ENCODE results near the gene ZNF492.
"Not testable (repeated sequence)": the region's sequence is repeated elsewhere in the genome, so short reads cannot be mapped to it uniquely, and the experiment has no call there.

Gene ZNF492

DNA sequence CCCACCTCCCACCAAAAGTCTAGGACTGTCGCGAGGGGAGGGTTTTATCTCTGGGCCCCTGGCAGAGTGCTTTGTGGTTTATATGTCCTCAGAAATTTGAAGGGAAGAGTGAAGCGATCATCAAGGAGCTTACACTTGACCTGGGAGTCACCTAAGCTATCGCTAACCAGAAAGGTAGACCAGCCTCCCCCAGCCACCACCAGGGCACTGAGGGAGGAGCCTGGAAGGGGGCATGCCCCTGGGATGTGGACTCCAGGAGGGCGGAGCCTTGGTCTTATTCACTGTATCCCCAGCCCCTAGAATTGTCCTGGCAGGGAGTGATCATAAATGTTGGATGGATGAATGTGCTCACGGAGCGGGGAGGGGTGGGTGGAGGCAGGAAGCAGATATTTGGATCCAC is 16.9 kb upstream of the ZNF492 start:
- DNase-seq (ENCODE audit: low read depth, low spot score): not testable (repeated sequence)

DNA sequence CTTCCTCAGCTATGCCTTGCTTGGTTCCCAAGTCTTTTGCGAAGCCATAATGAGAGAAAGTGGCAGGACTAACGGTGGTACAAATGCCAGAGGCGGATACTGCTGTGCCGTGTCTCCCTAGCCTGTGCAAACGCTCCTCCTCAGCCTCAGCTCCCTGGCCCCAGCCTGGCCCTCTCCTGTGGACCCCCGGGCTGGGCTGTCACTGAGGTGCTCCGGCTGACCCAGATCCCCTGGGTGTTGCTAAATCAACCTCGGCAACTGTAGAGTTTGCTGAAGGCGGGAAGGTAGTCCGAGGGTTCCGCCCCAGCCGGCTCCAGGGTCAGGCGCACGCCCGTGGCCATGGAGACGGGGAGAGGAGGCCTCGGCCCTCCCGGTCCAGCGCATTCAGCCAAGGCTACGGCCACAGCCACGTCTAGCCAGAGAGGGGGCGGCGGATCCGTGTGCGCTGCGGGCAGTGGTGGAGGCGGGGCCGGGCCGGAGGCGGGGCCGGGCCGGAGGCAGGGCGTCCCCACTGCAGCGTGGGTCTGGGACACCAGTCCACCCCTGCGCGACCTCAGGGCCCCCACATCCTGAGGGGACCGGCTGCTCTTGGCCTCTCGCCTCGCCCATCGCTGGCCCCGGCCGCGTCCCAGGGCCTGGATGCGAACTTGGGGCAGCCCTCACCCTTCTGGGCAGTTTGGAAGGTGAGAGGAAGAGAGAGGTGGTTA is 16.4 kb upstream of the ZNF492 start:
- no peak for DNase-seq (ENCODE audit: low read depth, low spot score)

GRCh38 chr19:22619371-22619770 is 14.8 kb upstream of the ZNF492 start:
- no peak for DNase-seq (ENCODE audit: low read depth, low spot score)

DNA sequence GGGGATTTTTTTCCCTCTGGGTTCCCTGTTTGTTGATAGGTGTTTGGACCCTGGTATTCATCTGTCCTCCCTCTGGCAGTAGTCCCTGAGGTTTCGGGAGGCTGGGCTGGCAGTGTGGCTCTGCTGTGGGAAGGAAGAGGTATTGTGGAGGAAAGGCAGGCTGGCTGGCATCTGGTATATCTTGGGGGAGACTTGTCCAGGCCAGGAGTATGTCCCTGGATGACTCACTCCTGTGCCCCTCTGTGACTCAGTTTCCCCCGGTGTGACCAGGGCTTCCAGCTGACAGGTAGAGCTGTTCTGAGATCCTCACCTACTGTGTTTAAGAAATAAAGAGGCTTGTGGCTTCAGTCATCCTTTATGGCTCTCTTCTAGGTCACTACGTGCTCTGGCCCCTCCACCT is 14.2 kb upstream of the ZNF492 start:
- no peak for DNase-seq (ENCODE audit: low read depth, low spot score)

- DNase-seq (ENCODE audit: low read depth, low spot score): no peak
Observed at GRCh38 chr19:22620401-22620800, 13.7 kb upstream of the ZNF492 start.

DNA sequence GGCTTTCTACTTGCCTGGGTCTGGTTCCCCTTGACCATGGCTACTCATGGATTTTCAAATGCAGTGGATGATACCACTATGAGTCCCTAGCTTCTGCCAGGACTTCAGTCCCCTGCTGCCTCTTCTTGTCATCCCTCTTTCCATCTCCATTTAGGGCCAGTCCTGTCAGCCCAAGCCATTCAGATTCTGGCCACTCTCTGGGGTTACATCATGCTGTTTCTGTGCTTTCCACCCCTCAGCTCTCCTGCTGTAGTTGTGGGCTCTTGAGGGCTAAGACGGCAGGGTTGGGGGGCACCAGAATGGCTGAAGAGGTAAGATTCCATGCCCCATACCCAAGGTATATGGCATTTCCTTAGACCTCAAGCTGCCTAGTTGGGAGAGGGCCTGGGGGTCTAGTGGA is 13.2 kb upstream of the ZNF492 start:
- DNase-seq (ENCODE audit: low read depth, low spot score): no peak

DNA sequence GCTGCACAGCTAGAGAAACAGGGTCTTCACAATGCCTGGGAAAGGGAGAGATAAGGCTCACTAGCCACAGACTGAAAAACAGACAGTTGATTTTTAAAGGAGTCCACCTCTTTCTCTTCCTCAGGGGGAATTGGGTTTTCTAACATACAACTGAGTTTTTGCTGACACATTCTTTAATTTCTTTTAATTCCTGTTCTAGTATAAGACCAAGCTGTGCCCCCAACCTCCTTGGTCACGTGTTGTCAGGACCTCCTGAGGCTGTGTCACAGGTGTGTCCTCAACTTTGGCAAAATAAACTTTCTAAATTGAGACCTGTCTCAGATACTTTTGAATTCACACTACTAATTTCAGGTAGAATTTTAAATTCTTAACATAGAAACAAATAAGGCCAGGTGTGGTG is 12.1 kb upstream of the ZNF492 start:
- no peak for DNase-seq (ENCODE audit: low read depth, low spot score)

DNA sequence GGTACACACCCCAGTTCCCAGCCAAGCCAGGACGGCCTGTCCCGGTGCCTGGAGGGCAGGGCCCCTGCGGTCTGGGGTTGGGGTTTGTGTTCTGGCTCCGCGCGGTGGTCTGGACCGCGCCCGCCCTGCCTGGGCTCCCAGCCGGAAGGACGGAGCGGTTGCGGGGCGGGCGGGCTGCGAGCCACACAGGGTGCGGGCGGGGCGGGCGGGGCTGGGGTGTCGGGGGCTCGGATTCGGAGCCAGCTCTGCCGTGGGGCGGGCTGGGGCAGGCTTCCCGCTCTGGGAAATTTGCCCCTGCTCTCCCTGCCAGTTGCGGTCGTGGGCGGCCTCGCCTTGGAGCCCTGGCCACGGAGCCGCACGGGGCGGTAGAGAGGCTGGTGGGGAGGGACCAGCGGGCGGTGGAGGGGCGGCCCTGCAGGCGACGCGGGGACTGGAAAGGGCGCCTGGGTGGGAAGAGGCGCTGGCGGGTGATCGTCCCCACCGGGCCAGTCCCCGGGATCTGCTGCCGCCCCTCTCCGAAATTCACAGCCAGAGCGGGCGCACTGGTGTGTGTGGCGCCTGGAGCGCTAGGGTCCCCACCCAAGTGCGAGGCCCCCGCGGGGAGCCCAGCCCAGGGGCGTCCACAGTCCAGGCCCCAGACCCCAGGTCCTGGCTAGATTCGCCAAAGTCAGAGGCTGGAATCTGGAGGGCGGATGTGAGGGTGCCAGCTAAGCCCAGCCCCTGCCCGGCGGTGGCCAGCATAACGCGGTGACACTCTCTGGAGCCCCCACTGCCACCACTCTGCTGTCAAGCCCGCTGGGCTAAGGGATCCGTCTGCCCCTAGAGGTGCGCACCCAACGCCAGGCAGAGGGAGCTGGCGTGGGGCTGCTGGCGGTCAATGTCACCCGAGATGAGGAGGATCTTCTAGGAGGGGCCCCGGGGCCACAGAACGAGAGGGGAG is 11.0 kb upstream of the ZNF492 start:
- no peak for DNase-seq (ENCODE audit: low read depth, low spot score)

GRCh38 chr19:22623841-22624221 is 10.3 kb upstream of the ZNF492 start:
- no peak for DNase-seq (ENCODE audit: low read depth, low spot score)

GRCh38 chr19:22625266-22626035 is 8.7 kb upstream of the ZNF492 start:
- no peak for DNase-seq (ENCODE audit: low read depth, low spot score)

DNA sequence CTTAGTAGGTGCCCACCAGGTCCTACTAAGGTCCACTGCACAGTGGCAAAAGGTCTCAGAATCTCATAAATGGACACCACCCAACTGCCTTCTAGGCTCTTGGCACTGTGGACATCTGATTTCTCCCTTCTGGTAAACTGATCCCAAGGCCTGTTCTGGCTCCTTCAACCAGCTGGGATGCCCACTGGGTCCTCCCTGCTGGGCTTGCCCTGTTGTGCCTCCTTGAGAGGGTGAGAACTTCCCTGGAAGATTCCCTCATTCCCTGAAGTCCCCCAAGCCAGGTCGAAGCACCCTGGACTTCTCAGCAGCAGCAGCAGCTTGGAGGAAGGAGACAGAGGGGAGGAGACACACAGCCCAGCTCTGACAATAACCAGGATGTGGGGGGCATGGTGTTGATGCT is 6.6 kb upstream of the ZNF492 start:
- no peak for DNase-seq (ENCODE audit: low read depth, low spot score)

- DNase-seq (ENCODE audit: low read depth, low spot score): no peak
Observed at GRCh38 chr19:22628401-22628800, 5.7 kb upstream of the ZNF492 start.

DNA sequence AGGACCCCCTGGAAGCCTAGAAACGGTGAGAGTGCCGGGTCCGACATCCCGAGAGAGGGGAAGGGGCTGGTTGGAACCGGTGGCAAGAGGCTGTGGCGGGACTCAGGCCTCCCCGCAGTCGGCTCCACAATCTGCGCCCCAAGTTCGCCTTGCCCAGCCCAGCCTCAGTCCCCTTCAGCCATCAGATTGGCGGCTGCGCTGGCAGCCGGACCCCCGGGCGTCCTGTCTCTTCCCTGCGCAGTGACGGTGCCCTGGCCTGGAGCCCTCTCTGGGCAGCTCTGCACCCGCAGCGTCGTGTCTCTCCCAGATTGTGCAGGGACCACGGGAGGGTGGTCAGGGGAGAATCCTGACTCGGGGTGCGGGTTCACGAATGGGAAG is 315 bp downstream of the ZNF492 start:
- no peak for DNase-seq (ENCODE audit: low read depth, low spot score)

GRCh38 chr19:22685493-22685892 is 51.4 kb downstream of the ZNF492 start:
- DNase-seq (ENCODE audit: low read depth, low spot score): not testable (repeated sequence)

DNA sequence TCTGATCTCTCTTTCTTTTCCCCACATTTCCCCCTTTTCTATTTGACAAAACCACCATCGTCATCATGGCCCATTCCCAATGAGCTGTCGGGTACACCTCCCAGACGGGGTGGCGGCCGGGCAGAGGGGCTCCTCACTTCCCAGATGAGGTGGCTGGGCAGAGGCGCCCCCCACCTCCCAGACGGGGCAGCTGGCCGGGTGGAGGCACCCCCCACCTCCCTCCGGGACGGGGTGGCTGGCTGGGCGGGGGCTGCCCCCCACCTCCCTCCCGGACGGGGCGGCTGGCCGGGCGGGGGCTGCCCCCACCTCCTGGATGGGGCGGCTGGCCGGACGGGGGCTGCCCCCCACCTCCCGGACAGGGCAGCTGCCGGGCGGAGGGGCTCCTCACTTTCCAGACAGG is 68.5 kb downstream of the ZNF492 start:
- not testable (repeated sequence) for DNase-seq (ENCODE audit: low read depth, low spot score)

DNA sequence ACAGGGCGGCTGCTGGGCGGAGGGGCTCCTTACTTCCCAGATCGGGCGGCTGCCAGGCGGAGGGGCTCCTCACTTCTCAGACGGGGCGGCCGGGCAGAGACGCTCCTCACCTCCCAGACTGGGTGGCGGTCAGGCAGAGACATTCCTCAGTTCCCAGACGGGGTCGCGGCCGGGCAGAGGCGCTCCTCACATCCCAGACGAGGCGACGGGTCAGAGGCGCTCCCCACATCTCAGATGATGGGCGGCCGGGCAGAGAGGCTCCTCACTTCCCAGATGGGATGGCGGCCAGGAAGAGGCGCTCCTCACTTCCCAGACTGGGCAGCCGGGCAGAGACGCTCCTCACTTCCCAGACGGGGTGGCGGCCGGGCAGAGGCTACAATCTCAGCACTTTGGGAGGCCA is 69.0 kb downstream of the ZNF492 start:
- not testable (repeated sequence) for DNase-seq (ENCODE audit: low read depth, low spot score)

- DNase-seq (ENCODE audit: low read depth, low spot score): no peak
Observed at GRCh38 chr19:22708983-22709382, 74.9 kb downstream of the ZNF492 start.

All from iPS DF 19.7 (cell line).